T-helper 1 cell treated with Interleukin-12 subunit alpha and Interleukin-12 subunit beta and Interleukin-4 antibody, amounts not matched to agents 30 μg/mL and 1 μg/mL, for 36 hours (primary cell): ENCODE data around the gene TBX5.
"Not testable (repeated sequence)": the region's sequence is repeated elsewhere in the genome, so short reads cannot be mapped to it uniquely, and the experiment has no call there.

ENCODE experiments used
- H3K27ac Mint-ChIP-seq: one replicate; pipeline ENCODE4 v1.8.0; 2021; ENCODE audit warnings: mild to moderate bottlenecking, mixed read lengths
- H3K27me3 Mint-ChIP-seq: one replicate; pipeline ENCODE4 v1.8.0; 2021; ENCODE audit warnings: low read depth, mixed read lengths
- H3K36me3 Mint-ChIP-seq: one replicate; pipeline ENCODE4 v1.8.0; 2021; ENCODE audit warnings: low read depth, mixed read lengths
- H3K4me1 Mint-ChIP-seq: one replicate; pipeline ENCODE4 v1.8.0; 2021; ENCODE audit warnings: low read depth, mixed read lengths
- H3K4me3 Mint-ChIP-seq: one replicate; pipeline ENCODE4 v1.8.0; 2021; ENCODE audit warnings: mild to moderate bottlenecking, moderate library complexity, mixed read lengths
- H3K9me3 Mint-ChIP-seq: one replicate; pipeline ENCODE4 v1.8.0; 2021; ENCODE audit warnings: mixed read lengths

Gene TBX5

GRCh38 chr12:114395233-114395632 is 10.7 kb downstream of the TBX5 start:
- Mint-ChIP-seq H3K27ac (no peak overlapping the region), H3K9me3 (no peaks in the 10 kb centered on the region), H3K27me3 (peaks cover 89% of the 10 kb centered on the region), H3K4me3 (no peak overlapping the region), H3K4me1 (no peaks in the 10 kb centered on the region), H3K36me3 (no peaks in the 10 kb centered on the region)

DNA sequence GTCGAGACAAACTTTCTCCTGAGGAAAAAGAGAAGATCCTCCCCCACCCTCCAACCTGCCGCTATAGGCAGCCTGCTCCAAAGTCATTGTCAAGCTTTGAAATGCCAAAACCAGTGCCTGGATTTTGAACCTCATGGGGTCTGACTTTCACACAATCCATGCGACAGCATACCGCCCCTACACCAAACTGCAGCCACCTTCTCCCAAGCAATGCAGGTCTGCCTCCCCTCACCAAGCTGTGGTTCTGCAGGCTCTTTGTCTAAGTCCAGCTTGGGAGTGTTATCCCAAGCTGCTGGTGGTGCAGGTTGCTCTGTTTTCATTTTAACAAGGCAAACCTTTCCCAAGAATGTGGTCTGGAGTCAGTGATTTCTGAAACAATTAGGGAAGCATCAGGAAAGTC is 12.4 kb downstream of the TBX5 start:
- H3K4me1 Mint-ChIP-seq, result no peaks in the 10 kb centered on the region
- H3K36me3 Mint-ChIP-seq, result no peaks in the 10 kb centered on the region
- H3K4me3 Mint-ChIP-seq, result no peak overlapping the region
- H3K27ac Mint-ChIP-seq, result no peak overlapping the region
- no peaks in the 10 kb centered on the region for H3K9me3 Mint-ChIP-seq
- H3K27me3 Mint-ChIP-seq, result peaks cover 76% of the 10 kb centered on the region

- no peak overlapping the region for H3K27ac Mint-ChIP-seq
- H3K4me3 Mint-ChIP-seq, result no peak overlapping the region
- H3K4me1 Mint-ChIP-seq, result no peaks in the 10 kb centered on the region
- H3K36me3 Mint-ChIP-seq, result no peaks in the 10 kb centered on the region
- peaks cover 69% of the 10 kb centered on the region for H3K27me3 Mint-ChIP-seq
- H3K9me3 Mint-ChIP-seq, result no peaks in the 10 kb centered on the region
Observed at GRCh38 chr12:114392909-114393308, 13.0 kb downstream of the TBX5 start.

GRCh38 chr12:114391088-114391487 is 14.9 kb downstream of the TBX5 start:
- no peaks in the 10 kb centered on the region for H3K4me1 Mint-ChIP-seq
- no peak overlapping the region for H3K4me3 Mint-ChIP-seq
- H3K36me3 Mint-ChIP-seq, result no peaks in the 10 kb centered on the region
- no peak overlapping the region for H3K27ac Mint-ChIP-seq
- H3K27me3 Mint-ChIP-seq, result peaks cover 53% of the 10 kb centered on the region
- no peaks in the 10 kb centered on the region for H3K9me3 Mint-ChIP-seq

DNA sequence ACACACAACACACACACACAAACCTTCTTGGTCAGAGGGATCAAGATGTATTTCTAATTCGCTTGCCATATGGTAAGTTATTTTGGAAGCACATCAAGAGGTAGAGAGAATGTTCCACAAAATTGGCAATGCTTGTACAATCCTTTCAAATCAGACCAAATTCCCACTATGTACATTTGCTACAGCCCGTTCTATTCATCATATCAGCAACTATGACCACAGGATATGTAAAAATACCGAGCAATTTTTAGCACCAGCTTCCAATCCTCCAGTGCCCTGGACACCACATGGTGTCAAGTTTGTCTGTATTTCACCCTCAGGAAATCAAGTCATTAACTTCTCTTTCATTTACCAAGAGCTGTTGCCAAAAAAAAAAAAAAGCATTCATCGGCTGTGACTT is 21.2 kb downstream of the TBX5 start:
- no peak overlapping the region for H3K4me3 Mint-ChIP-seq
- no peaks in the 10 kb centered on the region for H3K27me3 Mint-ChIP-seq
- H3K27ac Mint-ChIP-seq, result no peak overlapping the region
- no peaks in the 10 kb centered on the region for H3K36me3 Mint-ChIP-seq
- H3K4me1 Mint-ChIP-seq, result no peaks in the 10 kb centered on the region
- H3K9me3 Mint-ChIP-seq, result no peaks in the 10 kb centered on the region

DNA sequence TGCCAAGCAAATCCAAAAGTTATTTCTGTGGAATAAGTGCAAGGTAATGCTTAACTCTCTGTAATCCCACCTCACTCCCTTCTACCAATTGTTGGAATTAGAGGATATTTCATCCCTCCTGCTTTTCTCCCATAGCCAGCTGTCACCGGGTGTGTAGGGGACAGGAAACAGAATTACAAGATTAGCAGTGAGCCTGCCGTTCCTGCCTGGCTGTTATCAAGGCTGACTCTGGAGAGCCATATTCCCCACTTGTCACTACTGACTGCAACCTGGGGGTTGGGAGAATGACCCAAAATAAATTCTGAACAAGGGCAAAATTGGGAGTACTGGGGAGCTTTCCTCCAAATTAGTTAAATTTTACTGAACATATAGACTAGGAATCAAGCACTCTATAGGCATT is 24.8 kb downstream of the TBX5 start:
- Mint-ChIP-seq H3K27me3 (no peaks in the 10 kb centered on the region), H3K27ac (no peak overlapping the region), H3K36me3 (no peaks in the 10 kb centered on the region), H3K4me1 (no peaks in the 10 kb centered on the region), H3K4me3 (no peak overlapping the region), H3K9me3 (no peaks in the 10 kb centered on the region)

GRCh38 chr12:114371733-114372132 is 34.2 kb downstream of the TBX5 start:
- H3K27me3 Mint-ChIP-seq, result no peaks in the 10 kb centered on the region
- no peaks in the 10 kb centered on the region for H3K4me1 Mint-ChIP-seq
- no peaks in the 10 kb centered on the region for H3K9me3 Mint-ChIP-seq
- no peak overlapping the region for H3K27ac Mint-ChIP-seq
- no peak overlapping the region for H3K4me3 Mint-ChIP-seq
- H3K36me3 Mint-ChIP-seq, result no peaks in the 10 kb centered on the region

GRCh38 chr12:114371250-114371649 is 34.7 kb downstream of the TBX5 start:
- Mint-ChIP-seq H3K4me1 (no peaks in the 10 kb centered on the region), H3K9me3 (no peaks in the 10 kb centered on the region), H3K27ac (no peak overlapping the region), H3K27me3 (no peaks in the 10 kb centered on the region), H3K4me3 (no peak overlapping the region), H3K36me3 (no peaks in the 10 kb centered on the region)

GRCh38 chr12:114368685-114369452 is 37.1 kb downstream of the TBX5 start:
- Mint-ChIP-seq H3K4me3 (no peak overlapping the region), H3K27me3 (no peaks in the 10 kb centered on the region), H3K27ac (no peak overlapping the region), H3K9me3 (no peaks in the 10 kb centered on the region), H3K4me1 (no peaks in the 10 kb centered on the region), H3K36me3 (no peaks in the 10 kb centered on the region)

DNA sequence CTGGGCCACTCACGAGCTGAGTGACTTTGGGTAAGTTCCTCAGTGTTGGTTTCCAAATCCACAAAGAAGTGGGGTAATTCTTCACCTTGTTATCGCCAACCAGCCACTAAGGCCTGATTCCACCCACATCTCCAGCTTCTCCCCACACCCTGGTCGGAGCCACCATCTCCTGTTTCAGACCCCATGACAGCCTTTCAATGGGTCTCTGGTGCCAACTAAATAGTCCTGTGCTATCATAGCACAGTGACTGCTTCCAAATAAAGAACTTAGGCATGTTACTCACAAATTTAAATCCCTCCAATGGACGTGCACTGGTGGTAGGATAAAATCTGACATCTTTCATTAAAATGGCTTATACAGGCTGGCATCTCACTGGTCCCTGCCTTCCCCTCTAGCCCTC is 44.0 kb downstream of the TBX5 start:
- no peaks in the 10 kb centered on the region for H3K4me1 Mint-ChIP-seq
- H3K27ac Mint-ChIP-seq, result no peak overlapping the region
- H3K4me3 Mint-ChIP-seq, result no peak overlapping the region
- no peaks in the 10 kb centered on the region for H3K27me3 Mint-ChIP-seq
- no peaks in the 10 kb centered on the region for H3K36me3 Mint-ChIP-seq
- no peaks in the 10 kb centered on the region for H3K9me3 Mint-ChIP-seq

- H3K9me3 Mint-ChIP-seq, result no peaks in the 10 kb centered on the region
- no peaks in the 10 kb centered on the region for H3K27me3 Mint-ChIP-seq
- no peak overlapping the region for H3K4me3 Mint-ChIP-seq
- H3K27ac Mint-ChIP-seq, result no peak overlapping the region
- no peaks in the 10 kb centered on the region for H3K4me1 Mint-ChIP-seq
- H3K36me3 Mint-ChIP-seq, result no peaks in the 10 kb centered on the region
Observed at GRCh38 chr12:114361545-114361944, 44.4 kb downstream of the TBX5 start.

DNA sequence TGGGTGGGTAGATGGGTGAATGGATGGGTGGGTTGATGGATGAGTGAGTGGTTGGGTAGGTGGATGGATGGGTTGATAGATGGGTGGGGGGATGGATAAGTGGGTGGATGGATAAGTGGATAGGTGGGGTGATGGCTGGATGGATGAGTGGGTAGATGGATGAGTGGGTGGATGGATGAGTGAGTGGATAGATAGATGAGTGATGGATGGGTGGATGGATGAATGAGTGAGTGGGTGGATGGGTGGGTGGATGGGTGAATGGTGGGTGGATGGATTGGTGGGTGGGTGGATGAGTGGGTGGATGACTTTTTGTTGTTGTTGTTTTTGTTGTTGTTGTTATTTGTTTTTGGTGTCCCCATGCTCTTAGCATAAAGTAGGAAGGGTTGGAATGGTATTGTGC is 45.5 kb downstream of the TBX5 start:
- Mint-ChIP-seq H3K27ac (no peak overlapping the region), H3K27me3 (no peaks in the 10 kb centered on the region), H3K9me3 (no peaks in the 10 kb centered on the region), H3K36me3 (no peaks in the 10 kb centered on the region), H3K4me1 (no peaks in the 10 kb centered on the region), H3K4me3 (no peak overlapping the region)

- H3K9me3 Mint-ChIP-seq, result no peaks in the 10 kb centered on the region
- H3K27ac Mint-ChIP-seq, result no peak overlapping the region
- H3K36me3 Mint-ChIP-seq, result no peaks in the 10 kb centered on the region
- H3K4me1 Mint-ChIP-seq, result no peaks in the 10 kb centered on the region
- no peak overlapping the region for H3K4me3 Mint-ChIP-seq
- H3K27me3 Mint-ChIP-seq, result no peaks in the 10 kb centered on the region
Observed at GRCh38 chr12:114355389-114356088, 50.4 kb downstream of the TBX5 start.

DNA sequence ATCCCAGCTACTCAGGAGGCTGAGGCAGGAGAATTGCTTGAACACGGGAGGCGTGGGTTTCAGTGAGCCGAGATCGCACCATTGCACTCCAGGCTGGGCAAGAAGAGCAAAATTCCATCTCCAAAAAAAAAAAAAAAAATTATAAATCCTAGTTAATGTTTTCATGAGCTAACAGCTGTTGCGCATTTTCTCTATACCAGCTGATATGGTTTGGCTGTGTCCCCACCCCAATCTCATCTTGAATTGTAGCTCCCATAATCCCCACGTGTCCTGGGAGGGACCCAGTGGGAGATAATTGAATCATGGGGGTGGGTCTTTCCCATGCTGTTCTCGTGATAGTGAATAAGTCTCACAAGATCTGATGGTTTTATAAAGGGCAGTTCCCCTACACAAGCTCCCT is 56.7 kb downstream of the TBX5 start:
- not testable (repeated sequence) for H3K4me1 Mint-ChIP-seq, H3K4me3 Mint-ChIP-seq, H3K36me3 Mint-ChIP-seq, H3K27me3 Mint-ChIP-seq, H3K9me3 Mint-ChIP-seq, H3K27ac Mint-ChIP-seq

- Mint-ChIP-seq H3K9me3 (no peaks in the 10 kb centered on the region), H3K4me1 (no peaks in the 10 kb centered on the region), H3K4me3 (no peak overlapping the region), H3K27me3 (no peaks in the 10 kb centered on the region), H3K36me3 (no peaks in the 10 kb centered on the region), H3K27ac (no peak overlapping the region)
Observed at GRCh38 chr12:114347861-114348260, 58.1 kb downstream of the TBX5 start.
